Stimulated activated CD4-positive, alpha-beta T cell treated with anti-CD3 and anti-CD28 coated beads, TNF-alpha, amount 100 ng/mL, for 1 hour (primary cell): ENCODE measurements around the gene OBSL1.
A peak's percentile ranks its signal among the peaks of the same experiment; 100 is the strongest.

Experiments used
- DNase-seq, 3 donors: peaks; one replicate each; pipeline ENCODE4 v3.0.0-alpha.2; 2020; ENCODE audit warnings: low read depth in 3 of 3, low spot score in 1 of 3

Gene OBSL1

GRCh38 chr2:219536967-219537366, 34.4 kb downstream of the OBSL1 start:
- DNase-seq, result no peak

- no peak for DNase-seq
These were observed 34.9 kb downstream of the OBSL1 start for GRCh38 chr2:219536425-219536824.

GRCh38 chr2:219533930-219534661, 37.2 kb downstream of the OBSL1 start:
- DNase-seq, result no peak

GRCh38 chr2:219532378-219532649, 39.0 kb downstream of the OBSL1 start:
- no peak for DNase-seq

- no peak for DNase-seq
These were observed 39.5 kb downstream of the OBSL1 start for GRCh38 chr2:219531639-219532377.

- peak; percentile 64 to 81 (median 72) for DNase-seq
These were observed 41.0 kb downstream of the OBSL1 start for GRCh38 chr2:219530048-219530963.

GRCh38 chr2:219527472-219527871, 43.9 kb downstream of the OBSL1 start:
- no peak for DNase-seq

GRCh38 chr2:219527076-219527394, 44.3 kb downstream of the OBSL1 start:
- DNase-seq, result no peak

GRCh38 chr2:219526320-219527075, 44.8 kb downstream of the OBSL1 start:
- no peak for DNase-seq

GRCh38 chr2:219525533-219526232, 45.7 kb downstream of the OBSL1 start:
- DNase-seq, result no peak

GRCh38 chr2:219524817-219525216, 46.5 kb downstream of the OBSL1 start:
- DNase-seq, result no peak

GRCh38 chr2:219523031-219523671, 48.2 kb downstream of the OBSL1 start:
- DNase-seq, result no peak

GRCh38 chr2:219522111-219523030, 49.0 kb downstream of the OBSL1 start:
- DNase-seq, result no peak

- no peak for DNase-seq
These were observed 50.1 kb downstream of the OBSL1 start for GRCh38 chr2:219521066-219521880.

GRCh38 chr2:219520079-219520478, 51.3 kb downstream of the OBSL1 start:
- no peak for DNase-seq

- DNase-seq, result no peak
These were observed 51.8 kb downstream of the OBSL1 start for GRCh38 chr2:219519526-219519916.

GRCh38 chr2:219517954-219518778, 53.2 kb downstream of the OBSL1 start:
- no peak for DNase-seq
